ENCODE data around the gene TANGO6.

DNA sequence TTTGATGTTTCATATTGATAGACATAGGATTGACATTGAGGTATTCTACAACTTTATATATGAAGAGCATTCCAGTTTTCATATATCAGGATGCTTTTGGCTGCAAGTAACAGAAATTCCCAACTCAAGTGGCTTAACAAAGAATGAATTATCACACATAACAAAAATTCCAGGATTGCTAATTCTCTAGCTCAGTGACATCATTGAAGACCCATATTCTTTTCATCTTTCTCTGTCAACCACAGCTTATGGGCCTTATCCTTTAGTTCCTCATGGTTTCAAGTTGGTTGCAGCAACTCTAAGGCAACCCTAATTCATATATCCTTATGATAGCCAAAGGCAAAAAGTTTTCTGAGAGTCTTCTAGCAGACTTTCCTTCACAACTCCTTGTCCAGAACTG is 170.7 kb downstream of the TANGO6 start:
- no peak for TF ChIP-seq ZNF274 (IDR thresholded peaks at IDR 0.05; ENCODE audit: low read depth, low read length)
- TF ChIP-seq SUZ12 (IDR thresholded peaks at IDR 0.05; ENCODE audit: extremely low read depth, insufficient read depth, insufficient read length): no peak

Data from NT2/D1 (cell line).